Sciatic nerve (tissue), 2 donors: ENCODE results near the gene BCR. TPM values are rescaled to one million over a fixed set of nuclear protein-coding genes. Genes with fewer than 3 reads are reported as not detected.

Source experiments
- ATAC-seq: fragments of 200-7000 bp; cut with Tn5 transposase; one replicate; pipeline ENCODE4 v1.9.1; 2020; ENCODE audit warnings: mild to moderate bottlenecking, moderate library complexity
- DNase-seq: peaks from one replicate; pipeline ENCODE4 v3.0.0-alpha.2; 2020; ENCODE audit warnings: low spot score
- intact Hi-C: fragments of 100-400 bp; cut with DNase I; formaldehyde crosslinking; loops from one replicate; pipeline ENCODE4 v1.14.2; 2022
- total RNA-seq: library from RNA; stranded (reverse); fragmentation: NEBNext Ultra II Directional; extraction: Animal tissue kit (Norgen Biotek cat#: 25700); gene quantifications from one replicate; pipeline ENCODE4 v1.2.1, GENCODE V29; 2021
- donor health status: DM: no; HTN: no; CAD: no.
- donor health status: DM: no; HTN: no; CAD: no.

Gene BCR
- total RNA-seq, 1 donor from 2014 or later: 101 TPM

GRCh38 chr22:23246982-23247766 lies 66.9 kb downstream of the BCR start:
- DNase-seq: no peak
- ATAC-seq: no peak
- intact Hi-C loops: no loop called here

- DNase-seq (no peak), ATAC-seq (peak; percentile 49)
- intact Hi-C loops: no loop called here
Measured at GRCh38 chr22:23248583-23248982, 68.3 kb downstream of the BCR start.

GRCh38 chr22:23250056-23250784 lies 69.9 kb downstream of the BCR start:
- ATAC-seq: peak; percentile 55

GRCh38 chr22:23250785-23251363 lies 70.6 kb downstream of the BCR start:
- intact Hi-C loops: no loop called here
- DNase-seq: no peak

More at GRCh38 chr22:23250056-23250784, 69.9 kb downstream of the BCR start:
- intact Hi-C loops: no loop called here
- DNase-seq: no peak

GRCh38 chr22:23251445-23252093 lies 71.3 kb downstream of the BCR start:
- ATAC-seq: peak; percentile 16
- no peak for DNase-seq
- intact Hi-C loops: no loop called here

More at GRCh38 chr22:23250785-23251363, 70.6 kb downstream of the BCR start:
- ATAC-seq: no peak

GRCh38 chr22:23253475-23254055 lies 73.3 kb downstream of the BCR start:
- DNase-seq (no peak), ATAC-seq (no peak)
- intact Hi-C loops: no loop called here

GRCh38 chr22:23255506-23256170 lies 75.3 kb downstream of the BCR start:
- no peak for DNase-seq
- no peak for ATAC-seq
- intact Hi-C loops: no loop called here

GRCh38 chr22:23256171-23256932 lies 76.0 kb downstream of the BCR start:
- DNase-seq (no peak), ATAC-seq (no peak)
- intact Hi-C loops: no loop called here

- DNase-seq: peak; percentile 83
- peak; percentile 92 for ATAC-seq
- intact Hi-C loops: no loop called here
Measured at GRCh38 chr22:23256986-23257888, 76.9 kb downstream of the BCR start.

GRCh38 chr22:23257889-23258825 lies 77.8 kb downstream of the BCR start:
- intact Hi-C loops: no loop called here
- no peak for DNase-seq
- ATAC-seq: no peak

GRCh38 chr22:23258826-23259170 lies 78.5 kb downstream of the BCR start:
- no peak for ATAC-seq
- no peak for DNase-seq
- intact Hi-C loops: no loop called here

- ATAC-seq (no peak), DNase-seq (no peak)
- intact Hi-C loops: no loop called here
Measured at GRCh38 chr22:23259916-23260644, 79.8 kb downstream of the BCR start.

- ATAC-seq (no peak), DNase-seq (no peak)
- intact Hi-C loops: no loop called here
Measured at GRCh38 chr22:23260645-23261581, 80.6 kb downstream of the BCR start.

GRCh38 chr22:23261900-23262450 lies 81.7 kb downstream of the BCR start:
- intact Hi-C loops: no loop called here
- ATAC-seq (no peak), DNase-seq (no peak)
